Measurements from ENCODE around the gene HNF1A.

HNF1A gene

DNA sequence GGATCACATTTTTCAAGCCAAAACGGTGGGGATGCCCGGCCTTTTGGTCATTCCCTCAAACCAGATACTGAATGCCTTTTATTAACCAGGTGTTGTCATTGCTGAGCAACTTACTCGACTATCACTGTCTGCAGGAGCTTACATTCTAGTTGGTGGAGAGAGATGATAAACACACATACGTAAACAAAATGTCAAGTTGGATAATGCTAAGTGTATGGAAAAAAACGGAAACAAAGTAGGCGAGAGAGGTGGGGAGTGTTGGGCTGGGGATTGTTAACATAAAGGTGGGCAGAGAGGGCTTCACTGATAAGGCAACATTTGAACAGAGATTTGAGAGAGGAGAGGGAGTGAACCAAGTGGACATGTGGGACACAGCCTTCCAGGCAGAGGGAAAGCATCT is 33.5 kb downstream of the HNF1A start:
- DNase-seq (ENCODE audit: extremely low spot score): no peak
- CTCF ChIA-PET: no interaction called here
- POLR2A ChIA-PET: no interaction called here
- TF ChIP-seq TARDBP (IDR thresholded peaks at IDR 0.05) (no peak), ELF4 (IDR thresholded peaks at IDR 0.05) (no peak)

DNA sequence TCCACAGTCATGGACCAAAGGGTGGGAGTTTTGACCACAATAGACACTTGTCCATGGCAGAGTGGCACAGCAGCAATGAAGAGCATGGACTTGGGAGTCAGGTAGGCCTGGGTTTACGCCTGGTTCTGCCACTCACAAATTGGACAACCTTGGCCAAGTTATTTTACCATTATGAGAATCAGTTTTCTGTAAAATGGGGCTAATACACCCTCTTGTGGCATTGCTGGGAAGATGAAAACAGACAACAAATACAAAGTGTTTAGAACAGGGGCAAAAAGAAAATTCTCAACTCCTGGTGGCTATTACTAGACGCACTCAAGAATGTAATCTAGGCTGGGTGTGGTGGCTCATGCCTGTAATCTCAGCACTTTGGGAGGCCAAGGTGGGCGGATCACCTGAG is 35.4 kb downstream of the HNF1A start:
- ChIA-PET CTCF (no interaction called here), POLR2A (no interaction called here)
- no peak for TF ChIP-seq BHLHE40 (IDR thresholded peaks at IDR 0.05; ENCODE audit: borderline replicate concordance)
- no peak for TF ChIP-seq CTBP1 (IDR thresholded peaks at IDR 0.05; ENCODE audit: borderline replicate concordance)
- TF ChIP-seq FOXA1 (IDR thresholded peaks at IDR 0.05): no peak
- TF ChIP-seq FOXM1 (IDR thresholded peaks at IDR 0.05; ENCODE audit: borderline replicate concordance): no peak
- TF ChIP-seq HDGF (IDR thresholded peaks at IDR 0.05; ENCODE audit: borderline replicate concordance): no peak
- TF ChIP-seq, protein P1, sequence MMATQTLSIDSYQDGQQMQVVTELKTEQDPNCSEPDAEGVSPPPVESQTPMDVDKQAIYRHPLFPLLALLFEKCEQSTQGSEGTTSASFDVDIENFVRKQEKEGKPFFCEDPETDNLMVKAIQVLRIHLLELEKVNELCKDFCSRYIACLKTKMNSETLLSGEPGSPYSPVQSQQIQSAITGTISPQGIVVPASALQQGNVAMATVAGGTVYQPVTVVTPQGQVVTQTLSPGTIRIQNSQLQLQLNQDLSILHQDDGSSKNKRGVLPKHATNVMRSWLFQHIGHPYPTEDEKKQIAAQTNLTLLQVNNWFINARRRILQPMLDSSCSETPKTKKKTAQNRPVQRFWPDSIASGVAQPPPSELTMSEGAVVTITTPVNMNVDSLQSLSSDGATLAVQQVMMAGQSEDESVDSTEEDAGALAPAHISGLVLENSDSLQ (IDR thresholded peaks at IDR 0.05): no peak
- TF ChIP-seq TARDBP (IDR thresholded peaks at IDR 0.05): no peak
- TF ChIP-seq L3MBTL2 (conservative IDR thresholded peaks at IDR 0.05): no peak
- TF ChIP-seq SP1 (IDR thresholded peaks at IDR 0.05): no peak
- no peak for TF ChIP-seq FOXK2 (IDR thresholded peaks at IDR 0.05)
- TF ChIP-seq ZNF384 (IDR thresholded peaks at IDR 0.05): no peak
- TF ChIP-seq NFRKB (IDR thresholded peaks at IDR 0.05): no peak
- no peak for TF ChIP-seq ARNT (IDR thresholded peaks at IDR 0.05)
- no peak for TF ChIP-seq ELF4 (IDR thresholded peaks at IDR 0.05)
- no peak for DNase-seq (ENCODE audit: extremely low spot score)

DNA sequence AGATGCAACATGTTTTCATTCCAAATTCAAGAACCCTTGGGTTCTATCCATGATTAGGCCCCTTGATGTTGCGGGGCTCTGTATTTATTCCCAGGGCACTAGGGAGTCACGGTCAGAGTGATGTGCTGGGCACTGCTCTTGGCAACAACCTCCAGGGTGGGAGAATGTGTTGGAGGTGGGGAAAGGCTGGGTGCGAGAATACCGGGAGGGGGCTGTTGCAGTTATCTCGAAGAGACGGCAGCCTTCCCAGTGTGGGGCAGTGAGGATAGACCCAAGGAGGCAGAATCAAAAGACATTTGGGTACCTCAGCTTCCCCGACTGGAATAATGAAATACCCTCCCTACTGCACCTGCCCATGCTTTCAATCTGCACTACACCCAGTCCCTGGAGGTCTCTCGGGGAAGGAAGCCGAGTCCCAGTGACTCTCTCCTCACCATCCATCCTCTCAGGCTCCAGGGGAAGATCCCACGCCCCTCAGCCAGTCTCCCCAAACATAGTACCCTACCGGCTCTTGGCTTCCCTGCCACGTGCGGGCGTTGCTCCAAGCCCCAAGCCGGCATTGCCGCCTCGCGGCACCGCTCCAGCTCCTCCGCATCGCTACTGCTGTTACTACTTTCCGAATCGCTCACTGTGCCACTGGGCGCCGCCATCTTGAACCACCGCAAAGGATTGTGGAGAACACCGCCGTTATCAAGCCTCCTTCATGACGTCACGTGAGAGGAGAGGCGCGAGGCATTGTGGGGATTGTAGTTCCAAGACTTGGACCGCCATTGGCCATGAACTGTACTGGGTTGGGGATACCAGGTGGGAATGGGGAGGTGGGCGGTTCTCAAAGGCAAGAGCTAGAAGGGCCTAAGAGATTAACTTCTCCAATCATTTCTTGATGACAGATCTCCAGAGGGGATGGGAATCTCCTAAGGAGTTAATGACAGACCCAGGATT is 37.8 kb downstream of the HNF1A start, which contains the start of gene C12orf43:
TSS of gene C12orf43 (minus strand) at position 663 of the 942 bp plus-strand sequence. CDS start at position 650, 13 bp downstream.
- CTCF ChIA-PET: interaction anchor here (0.6 kb wide), 1 partner anchor 261 kb away, joined by 3 read pairs; no protein-coding TSS in a partner anchor
- POLR2A ChIA-PET: no interaction called here
- peak; percentile 58; the same call in 1 of the 2 replicates for TF ChIP-seq ELF4 (IDR thresholded peaks at IDR 0.05)
- TF ChIP-seq BHLHE40 (IDR thresholded peaks at IDR 0.05; ENCODE audit: borderline replicate concordance): no peak
- TF ChIP-seq SUZ12 (IDR thresholded peaks at IDR 0.05): peak; percentile 62; the same call in 1 of the 2 replicates
- peak; percentile 94 for DNase-seq (ENCODE audit: extremely low spot score)

DNA sequence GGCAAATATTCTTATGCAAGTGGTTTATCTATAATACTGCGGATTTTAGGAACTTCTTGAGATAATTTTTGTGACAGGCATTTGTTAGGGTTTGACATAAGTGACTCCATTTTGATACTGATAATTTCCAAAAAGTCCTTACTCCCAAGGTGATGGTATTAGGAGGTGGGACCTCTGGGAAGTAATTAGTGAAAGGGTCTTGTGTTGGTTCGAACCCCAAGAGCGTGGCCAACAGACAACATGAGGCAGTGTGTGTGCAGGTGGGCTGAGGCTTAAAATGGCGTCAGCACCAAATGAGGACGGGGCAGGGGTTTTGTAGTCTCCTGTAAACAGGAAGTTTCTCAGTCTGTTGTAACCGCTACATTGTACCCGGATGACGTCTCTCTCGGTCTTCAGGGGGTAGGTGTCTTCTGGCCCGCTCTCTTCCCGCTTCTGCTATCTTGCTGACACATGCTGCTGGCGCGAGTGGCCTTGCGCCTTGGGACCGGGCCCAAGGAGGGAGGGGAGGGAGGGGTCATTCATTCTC is 39.7 kb downstream of the HNF1A start:
- ChIA-PET POLR2A (no interaction called here), CTCF (interaction anchor here (2.5 kb wide), 1 partner anchor 13 kb away, joined by 7 read pairs; no protein-coding TSS in a partner anchor)
- DNase-seq (ENCODE audit: extremely low spot score): no peak
- TF ChIP-seq FOXK2 (IDR thresholded peaks at IDR 0.05): no peak
- no peak for TF ChIP-seq ZNF384 (IDR thresholded peaks at IDR 0.05)
- no peak for TF ChIP-seq ARNT (IDR thresholded peaks at IDR 0.05)
- TF ChIP-seq HDGF (IDR thresholded peaks at IDR 0.05; ENCODE audit: borderline replicate concordance): no peak
- no peak for TF ChIP-seq SUZ12 (IDR thresholded peaks at IDR 0.05)
- no peak for TF ChIP-seq FOXA1 (IDR thresholded peaks at IDR 0.05)
- TF ChIP-seq, protein P1 (IDR thresholded peaks at IDR 0.05): no peak
- no peak for TF ChIP-seq CTBP1 (IDR thresholded peaks at IDR 0.05; ENCODE audit: borderline replicate concordance)
- no peak for TF ChIP-seq L3MBTL2 (conservative IDR thresholded peaks at IDR 0.05)
- no peak for TF ChIP-seq BHLHE40 (IDR thresholded peaks at IDR 0.05; ENCODE audit: borderline replicate concordance)
- no peak for TF ChIP-seq SP1 (IDR thresholded peaks at IDR 0.05)
- no peak for TF ChIP-seq FOXM1 (IDR thresholded peaks at IDR 0.05; ENCODE audit: borderline replicate concordance)

DNA sequence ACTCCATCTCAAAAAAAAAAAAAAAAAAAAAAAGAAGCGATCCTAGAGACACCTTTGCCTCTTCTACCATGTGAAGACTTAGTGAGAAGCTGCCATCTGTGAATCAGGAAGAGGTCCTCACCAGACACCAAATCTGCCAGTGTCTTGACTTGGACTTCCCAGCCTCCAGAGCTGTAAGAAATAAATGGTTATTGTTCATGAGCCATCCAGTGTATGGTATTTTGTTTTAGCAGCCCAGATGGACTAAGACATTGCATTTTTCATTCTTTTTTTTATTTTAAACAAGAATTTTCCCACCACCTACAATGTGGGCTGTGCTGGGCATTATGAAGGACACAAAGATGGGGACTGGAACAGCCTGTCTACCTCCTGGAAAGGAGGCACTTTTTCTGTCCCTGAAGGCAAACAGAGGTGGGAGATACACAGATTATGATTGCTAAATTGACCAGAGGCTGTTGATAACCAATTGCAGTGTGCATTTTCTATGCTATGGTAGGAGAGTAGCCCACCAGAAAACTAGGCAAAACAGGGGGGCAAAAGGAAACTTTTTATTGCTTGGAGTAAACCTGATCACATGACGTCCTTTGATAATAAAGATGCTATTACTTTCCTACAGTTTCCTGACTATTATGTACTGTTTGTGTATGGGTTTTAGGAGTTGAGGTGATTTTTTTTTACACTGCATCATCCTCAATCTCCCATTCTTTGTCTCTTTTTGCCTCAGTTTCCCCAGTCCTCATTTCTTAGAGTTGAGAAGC is 40.7 kb downstream of the HNF1A start:
- ChIA-PET CTCF (interaction anchor here (2.5 kb wide), 1 partner anchor 14 kb away, joined by 7 read pairs; no protein-coding TSS in a partner anchor), POLR2A (no interaction called here)
- DNase-seq (ENCODE audit: extremely low spot score): no peak
- TF ChIP-seq NFRKB (IDR thresholded peaks at IDR 0.05) (no peak), FOXM1 (IDR thresholded peaks at IDR 0.05; ENCODE audit: borderline replicate concordance) (no peak), LEF1 (IDR thresholded peaks at IDR 0.05; ENCODE audit: borderline replicate concordance) (no peak), SP1 (IDR thresholded peaks at IDR 0.05) (no peak), FOXA1 (IDR thresholded peaks at IDR 0.05) (no peak), ARNT (IDR thresholded peaks at IDR 0.05) (no peak), FOXK2 (IDR thresholded peaks at IDR 0.05) (no peak), SUZ12 (IDR thresholded peaks at IDR 0.05) (no peak), CTBP1 (IDR thresholded peaks at IDR 0.05; ENCODE audit: borderline replicate concordance) (no peak), BHLHE40 (IDR thresholded peaks at IDR 0.05; ENCODE audit: borderline replicate concordance) (no peak), ZNF384 (IDR thresholded peaks at IDR 0.05) (no peak), TARDBP (IDR thresholded peaks at IDR 0.05) (no peak)

DNA sequence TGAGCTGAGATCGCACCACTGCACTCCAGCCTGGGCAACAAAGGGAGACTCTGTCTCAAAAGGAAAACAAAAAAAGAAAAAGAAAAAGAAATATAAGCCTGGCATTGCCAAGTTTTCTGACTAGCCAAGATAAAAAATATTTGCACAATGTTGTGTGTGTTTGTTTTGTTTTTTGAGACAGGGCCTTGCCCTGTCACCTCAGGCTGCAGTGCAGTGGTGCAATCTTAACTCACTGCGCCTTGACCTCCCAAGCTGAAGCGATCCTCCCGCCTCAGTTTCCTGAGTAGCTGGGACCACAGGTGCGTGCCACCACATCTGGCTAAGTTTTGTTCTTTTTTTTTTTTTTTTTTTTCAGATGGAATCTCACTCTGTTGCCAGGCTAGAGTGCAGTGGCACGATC is 43.4 kb downstream of the HNF1A start:
- POLR2A ChIA-PET: no interaction called here
- no peak for DNase-seq (ENCODE audit: extremely low spot score)
- CTCF ChIA-PET: no interaction called here
- TF ChIP-seq LEF1 (IDR thresholded peaks at IDR 0.05; ENCODE audit: borderline replicate concordance) (no peak), TARDBP (IDR thresholded peaks at IDR 0.05) (no peak), BHLHE40 (IDR thresholded peaks at IDR 0.05; ENCODE audit: borderline replicate concordance) (no peak), CTBP1 (IDR thresholded peaks at IDR 0.05; ENCODE audit: borderline replicate concordance) (no peak), SUZ12 (IDR thresholded peaks at IDR 0.05) (no peak), FOXM1 (IDR thresholded peaks at IDR 0.05; ENCODE audit: borderline replicate concordance) (no peak), ZNF384 (IDR thresholded peaks at IDR 0.05) (no peak), ARNT (IDR thresholded peaks at IDR 0.05) (no peak), L3MBTL2 (conservative IDR thresholded peaks at IDR 0.05) (no peak), ELF4 (IDR thresholded peaks at IDR 0.05) (no peak), HDGF (IDR thresholded peaks at IDR 0.05; ENCODE audit: borderline replicate concordance) (no peak), FOXA1 (IDR thresholded peaks at IDR 0.05) (no peak), SP1 (IDR thresholded peaks at IDR 0.05) (no peak), NFRKB (IDR thresholded peaks at IDR 0.05) (no peak), FOXK2 (IDR thresholded peaks at IDR 0.05) (no peak)
- TF ChIP-seq, protein P1 (IDR thresholded peaks at IDR 0.05): no peak

Data from HEK293T (cell line).